ENCODE data around the gene CYP20A1. TPM values are rescaled to one million over a fixed set of nuclear protein-coding genes. Genes with fewer than 3 reads are reported as not detected.
"Not testable (repeated sequence)": the region's sequence is repeated elsewhere in the genome, so short reads cannot be mapped to it uniquely, and the experiment has no call there.

CYP20A1 gene

DNA sequence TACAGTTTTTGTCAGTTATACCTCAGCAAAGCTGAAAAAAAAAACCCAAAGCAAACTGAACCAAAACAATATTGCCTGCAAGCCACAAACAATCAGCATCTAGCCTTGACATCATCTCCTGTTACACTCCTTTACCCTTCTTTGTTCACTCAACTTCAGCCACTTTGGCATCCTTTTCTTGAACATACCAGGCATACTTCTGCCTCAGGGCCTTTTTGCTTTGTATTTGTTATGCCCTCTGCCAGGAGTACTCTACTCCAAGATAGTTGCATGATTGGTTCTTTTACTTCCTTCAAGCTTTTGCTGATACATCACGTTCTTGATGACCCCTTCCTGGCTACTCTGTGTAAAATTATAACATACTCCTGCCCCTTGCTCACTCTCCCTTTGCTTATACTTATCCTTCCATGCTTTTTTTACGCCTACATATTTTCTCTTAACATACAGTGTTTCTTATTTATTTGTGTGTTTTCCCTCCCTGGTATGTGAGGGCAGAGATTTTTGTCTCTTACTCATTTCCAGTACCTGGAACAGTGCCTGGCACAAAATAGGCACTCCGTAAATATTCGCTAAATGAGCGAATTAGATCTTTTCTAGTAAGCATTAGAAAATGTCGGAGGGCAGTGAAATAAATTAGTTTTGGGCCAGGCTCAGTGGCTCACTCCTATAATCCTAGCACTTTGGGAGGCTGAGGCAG is 102.1 kb downstream of the CYP20A1 start:
- no peaks in the 10 kb centered on the region for H3K9me3 ChIP-seq (replicated peaks; ENCODE audit: low read length)
- H3K4me2 ChIP-seq (ENCODE audit: low read length), result peak overlapping the region; percentile 6
- no peaks in the 10 kb centered on the region for H3K27me3 ChIP-seq (ENCODE audit: control insufficient read depth, insufficient read depth, low read length)
- no peak overlapping the region for H3K4me3 ChIP-seq (ENCODE audit: low read length)
- H3K4me1 ChIP-seq (ENCODE audit: control insufficient read depth, insufficient read depth, low read length), result peaks cover 26% of the 10 kb centered on the region
- no peak overlapping the region for H3K9ac ChIP-seq (ENCODE audit: low read depth, low read length)
- H3K36me3 ChIP-seq (ENCODE audit: insufficient read depth, low read length), result peaks cover 16% of the 10 kb centered on the region

DNA sequence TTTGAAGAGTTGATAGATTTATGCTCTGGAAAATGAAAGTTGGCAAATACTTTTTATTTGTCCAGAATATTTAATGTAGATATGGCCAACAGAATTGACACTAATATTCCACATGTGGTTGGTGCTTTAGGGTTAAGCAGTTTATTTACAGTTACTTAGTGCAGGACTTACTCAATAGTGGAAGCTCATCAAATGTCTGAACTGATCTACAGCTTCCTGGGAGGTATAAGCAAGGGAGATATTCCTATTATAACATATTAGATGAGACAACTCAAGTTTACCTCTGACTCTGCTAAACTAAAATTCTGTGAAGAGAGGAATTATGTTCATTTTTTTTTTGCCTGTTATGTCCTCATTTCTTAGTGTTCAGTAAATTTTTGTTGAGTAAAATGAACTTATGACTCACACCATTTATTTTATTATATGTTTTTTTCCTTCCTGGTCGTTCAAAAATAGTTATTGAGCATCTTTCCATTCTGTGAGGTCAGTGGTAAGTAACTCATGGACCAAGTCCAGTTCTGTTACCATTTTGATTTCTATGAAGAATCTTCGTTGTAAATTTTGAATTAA is 103.0 kb downstream of the CYP20A1 start:
- Histone ChIP-seq H3K36me3 (ENCODE audit: insufficient read depth, low read length) (peaks cover 11% of the 10 kb centered on the region), H3K9ac (ENCODE audit: low read depth, low read length) (peak overlapping the region; percentile 5), H3K4me2 (ENCODE audit: low read length) (no peak overlapping the region), H3K9me3 (replicated peaks; ENCODE audit: low read length) (no peaks in the 10 kb centered on the region), H3K4me3 (ENCODE audit: low read length) (no peak overlapping the region), H3K27me3 (ENCODE audit: control insufficient read depth, insufficient read depth, low read length) (no peaks in the 10 kb centered on the region), H3K4me1 (ENCODE audit: control insufficient read depth, insufficient read depth, low read length) (peaks cover 26% of the 10 kb centered on the region)

GRCh38 chr2:203342374-203342773 is 103.6 kb downstream of the CYP20A1 start:
- H3K9me3 ChIP-seq (replicated peaks; ENCODE audit: low read length); H3K4me2 ChIP-seq (ENCODE audit: low read length); H3K27me3 ChIP-seq (ENCODE audit: control insufficient read depth, insufficient read depth, low read length); H3K4me3 ChIP-seq (ENCODE audit: low read length); H3K9ac ChIP-seq (ENCODE audit: low read depth, low read length): not testable (repeated sequence)
- Histone ChIP-seq H3K36me3 (ENCODE audit: insufficient read depth, low read length) (peaks cover 11% of the 10 kb centered on the region), H3K4me1 (ENCODE audit: control insufficient read depth, insufficient read depth, low read length) (peaks cover 26% of the 10 kb centered on the region)

GRCh38 chr2:203344667-203345066 is 105.8 kb downstream of the CYP20A1 start:
- Histone ChIP-seq H3K4me1 (ENCODE audit: control insufficient read depth, insufficient read depth, low read length) (peaks cover 26% of the 10 kb centered on the region), H3K4me3 (ENCODE audit: low read length) (no peak overlapping the region), H3K27me3 (ENCODE audit: control insufficient read depth, insufficient read depth, low read length) (no peaks in the 10 kb centered on the region), H3K9ac (ENCODE audit: low read depth, low read length) (no peak overlapping the region), H3K36me3 (ENCODE audit: insufficient read depth, low read length) (peaks cover 11% of the 10 kb centered on the region), H3K4me2 (ENCODE audit: low read length) (no peak overlapping the region), H3K9me3 (replicated peaks; ENCODE audit: low read length) (no peaks in the 10 kb centered on the region)

- no peak overlapping the region for H3K4me2 ChIP-seq (ENCODE audit: low read length)
- H3K4me1 ChIP-seq (ENCODE audit: control insufficient read depth, insufficient read depth, low read length), result peaks cover 7% of the 10 kb centered on the region
- H3K36me3 ChIP-seq (ENCODE audit: insufficient read depth, low read length), result peaks cover 9% of the 10 kb centered on the region
- H3K9ac ChIP-seq (ENCODE audit: low read depth, low read length), result no peak overlapping the region
- H3K9me3 ChIP-seq (replicated peaks; ENCODE audit: low read length), result no peaks in the 10 kb centered on the region
- H3K4me3 ChIP-seq (ENCODE audit: low read length), result no peak overlapping the region
- no peaks in the 10 kb centered on the region for H3K27me3 ChIP-seq (ENCODE audit: control insufficient read depth, insufficient read depth, low read length)
Observed at GRCh38 chr2:203346612-203347011, 107.8 kb downstream of the CYP20A1 start.

DNA sequence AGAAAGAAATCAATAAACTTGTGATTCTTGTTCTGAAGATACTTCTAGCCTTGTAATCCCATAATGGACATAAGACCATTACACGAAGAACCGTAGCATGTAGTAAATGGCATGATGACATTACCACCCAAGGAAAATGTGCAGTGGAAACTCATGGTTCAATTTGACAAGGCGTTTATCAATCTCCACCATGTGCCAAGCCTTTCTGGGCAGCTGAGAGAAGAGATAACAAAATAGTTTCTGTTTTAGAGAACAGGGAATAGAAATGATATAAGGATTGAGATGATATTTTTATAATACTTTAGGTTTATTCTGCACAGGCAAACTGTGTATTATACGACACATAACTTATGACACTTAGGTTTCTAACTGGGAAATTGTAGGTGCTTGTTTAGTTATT is 108.6 kb downstream of the CYP20A1 start:
- Histone ChIP-seq H3K27me3 (ENCODE audit: control insufficient read depth, insufficient read depth, low read length) (no peaks in the 10 kb centered on the region), H3K4me3 (ENCODE audit: low read length) (no peak overlapping the region), H3K4me1 (ENCODE audit: control insufficient read depth, insufficient read depth, low read length) (no peaks in the 10 kb centered on the region), H3K4me2 (ENCODE audit: low read length) (no peak overlapping the region), H3K36me3 (ENCODE audit: insufficient read depth, low read length) (peaks cover 13% of the 10 kb centered on the region), H3K9ac (ENCODE audit: low read depth, low read length) (no peak overlapping the region), H3K9me3 (replicated peaks; ENCODE audit: low read length) (no peaks in the 10 kb centered on the region)

DNA sequence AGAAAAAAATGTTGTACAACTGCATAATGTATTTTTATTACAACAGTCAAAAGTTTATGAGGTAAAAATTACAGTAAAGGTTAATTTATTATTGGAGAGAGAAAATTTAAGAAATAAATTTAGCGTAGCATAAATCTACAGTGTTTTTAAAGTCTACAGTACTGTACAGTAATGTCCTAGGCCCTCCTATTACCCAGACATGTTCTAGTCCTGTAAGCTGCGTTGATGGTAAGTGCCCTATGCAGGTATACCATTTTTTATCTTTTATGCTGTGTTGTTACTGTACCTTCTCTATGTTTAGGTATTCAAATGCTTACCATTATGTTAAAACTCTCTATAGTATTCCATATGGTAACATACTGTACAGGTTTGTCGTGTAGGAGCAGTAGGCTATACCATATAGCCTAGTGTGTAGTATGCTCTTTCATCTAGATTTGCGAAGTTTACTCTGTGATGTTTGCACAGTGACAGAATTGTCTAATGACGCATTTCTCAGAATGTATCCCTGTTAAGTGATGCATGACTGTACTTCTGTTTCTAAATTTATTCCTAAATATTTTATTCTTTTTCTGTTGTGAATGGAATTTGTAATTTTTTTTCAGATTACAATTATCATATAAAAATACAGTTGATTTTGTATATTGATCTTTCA is 113.9 kb downstream of the CYP20A1 start:
- Histone ChIP-seq H3K27me3 (ENCODE audit: control insufficient read depth, insufficient read depth, low read length) (no peaks in the 10 kb centered on the region), H3K9ac (ENCODE audit: low read depth, low read length) (no peak overlapping the region), H3K36me3 (ENCODE audit: insufficient read depth, low read length) (peaks cover 5% of the 10 kb centered on the region), H3K4me2 (ENCODE audit: low read length) (no peak overlapping the region), H3K4me1 (ENCODE audit: control insufficient read depth, insufficient read depth, low read length) (no peaks in the 10 kb centered on the region), H3K9me3 (replicated peaks; ENCODE audit: low read length) (no peaks in the 10 kb centered on the region), H3K4me3 (ENCODE audit: low read length) (no peak overlapping the region)

- Histone ChIP-seq H3K36me3 (ENCODE audit: insufficient read depth, low read length) (peaks cover 7% of the 10 kb centered on the region), H3K4me3 (ENCODE audit: low read length) (no peak overlapping the region), H3K4me1 (ENCODE audit: control insufficient read depth, insufficient read depth, low read length) (no peaks in the 10 kb centered on the region), H3K9ac (ENCODE audit: low read depth, low read length) (no peak overlapping the region), H3K4me2 (ENCODE audit: low read length) (no peak overlapping the region), H3K27me3 (ENCODE audit: control insufficient read depth, insufficient read depth, low read length) (no peaks in the 10 kb centered on the region), H3K9me3 (replicated peaks; ENCODE audit: low read length) (no peaks in the 10 kb centered on the region)
Observed at GRCh38 chr2:203354966-203355365, 116.1 kb downstream of the CYP20A1 start.

Small RNAs within 50 kb of the gene (small RNA-seq; reads per million reads assigned to genes)
- gene RN7SL670P, result not detected
